IPS DF 4.7 (cell line): ENCODE measurements around the gene NT5C1A.

Experiments used
- DNase-seq: peaks from one replicate; pipeline ENCODE4 v3.0.0-alpha.2; 2013; ENCODE audit warnings: low spot score; ENCODE audit errors: extremely low read depth

NT5C1A gene

DNA sequence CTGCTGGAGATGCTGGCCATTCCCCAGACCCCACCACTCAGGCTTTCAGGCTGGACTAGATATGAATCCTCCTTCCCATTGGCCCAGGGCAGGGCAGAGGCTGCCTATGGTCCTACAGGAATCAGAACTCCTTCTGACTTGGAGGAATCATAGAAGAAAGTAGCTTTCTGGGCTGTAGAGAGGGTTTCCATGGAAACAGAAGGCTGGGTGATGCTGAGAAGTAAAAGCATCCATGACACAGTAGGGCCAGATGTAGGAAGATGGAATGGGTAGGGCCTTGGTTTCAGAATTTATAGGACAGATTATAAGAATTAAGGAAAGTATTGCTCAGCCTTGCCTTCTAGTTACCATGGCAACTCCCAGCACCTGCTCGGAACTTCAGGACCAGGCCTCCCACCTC, 9.0 kb downstream of the NT5C1A start:
- no peak for DNase-seq

DNA sequence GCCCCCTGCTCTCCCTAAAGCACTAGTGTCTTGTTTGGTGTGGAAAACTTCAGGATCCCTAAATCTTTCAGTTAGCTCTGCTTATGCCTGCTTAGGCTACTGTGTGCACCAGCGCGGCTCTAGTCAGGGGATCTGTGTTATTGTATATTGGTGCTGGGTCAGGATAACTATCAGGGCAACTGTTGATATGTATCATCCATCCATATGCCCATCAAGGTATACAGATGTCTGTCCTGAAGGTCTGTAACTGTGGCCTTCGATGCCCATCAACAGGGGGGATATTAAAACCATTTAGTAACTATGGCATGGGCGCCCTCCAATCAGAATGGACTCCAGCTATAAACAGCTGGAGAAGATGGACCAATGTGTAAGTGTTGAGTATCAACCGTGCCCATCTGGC, 12.4 kb downstream of the NT5C1A start:
- DNase-seq: no peak

- DNase-seq: no peak
These were observed 12.8 kb downstream of the NT5C1A start for GRCh38 chr1:39659110-39659509.

GRCh38 chr1:39657923-39658485, 13.9 kb downstream of the NT5C1A start:
- no peak for DNase-seq

GRCh38 chr1:39657402-39657801, 14.5 kb downstream of the NT5C1A start:
- no peak for DNase-seq

- DNase-seq: no peak
These were observed 15.5 kb downstream of the NT5C1A start for GRCh38 chr1:39656391-39656790.

DNA sequence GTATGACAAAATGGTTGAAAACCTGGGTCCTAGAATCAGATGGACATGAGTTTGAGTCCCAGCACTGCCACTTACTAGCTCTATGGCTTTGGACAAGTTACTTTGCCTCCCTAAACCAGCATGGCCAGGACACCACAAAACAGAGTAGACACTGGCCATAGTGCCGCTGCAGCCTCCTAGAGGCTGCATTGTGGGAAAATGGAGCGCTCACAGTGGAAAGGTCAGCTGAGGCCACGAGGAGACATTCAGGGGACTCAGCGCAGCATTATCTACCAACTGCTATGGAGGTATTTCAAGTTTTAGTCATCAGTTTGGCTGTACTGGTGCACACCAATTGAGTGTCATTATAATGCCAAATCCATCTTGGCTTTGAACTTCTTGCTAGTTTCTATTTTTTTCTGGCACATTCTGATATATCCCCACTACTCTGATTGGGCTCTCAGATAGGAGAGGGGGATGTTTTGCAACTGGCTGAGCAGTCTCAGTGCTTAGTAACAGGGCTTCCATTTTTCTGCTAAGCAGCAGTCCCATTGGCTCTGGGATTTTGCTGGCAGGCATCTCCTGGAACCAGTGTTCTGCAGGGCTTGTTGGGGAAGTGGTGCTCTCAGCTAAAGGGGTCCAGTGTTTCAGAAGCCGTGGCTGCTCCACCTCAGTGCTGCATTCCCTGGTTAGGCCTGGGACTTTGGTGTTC, 16.2 kb downstream of the NT5C1A start:
- no peak for DNase-seq

- no peak for DNase-seq
These were observed 17.6 kb downstream of the NT5C1A start for GRCh38 chr1:39654291-39654690.

DNA sequence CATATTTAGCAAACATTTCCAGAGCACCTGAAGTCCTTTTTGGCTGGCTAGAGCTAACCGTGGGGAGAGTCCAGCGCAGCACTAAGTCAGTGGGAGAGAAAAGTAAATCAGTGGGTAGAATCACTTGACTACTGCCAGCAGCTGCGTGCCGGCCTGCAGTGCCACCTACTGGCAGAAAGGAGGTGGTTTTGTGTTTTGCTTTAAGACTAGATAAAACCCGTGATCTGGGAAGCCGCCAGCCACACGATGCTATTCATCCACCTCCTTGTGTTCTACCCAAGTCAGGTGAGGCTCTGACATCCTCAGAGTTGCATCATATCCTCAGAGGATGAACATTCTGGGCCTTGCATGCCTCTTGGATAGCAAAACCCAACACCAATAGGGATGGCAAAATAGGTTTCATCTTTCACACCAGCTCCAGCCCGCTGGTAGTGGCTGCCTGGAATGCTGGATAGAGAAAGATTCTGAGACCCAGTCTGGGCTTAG, 18.3 kb downstream of the NT5C1A start:
- DNase-seq: no peak

DNA sequence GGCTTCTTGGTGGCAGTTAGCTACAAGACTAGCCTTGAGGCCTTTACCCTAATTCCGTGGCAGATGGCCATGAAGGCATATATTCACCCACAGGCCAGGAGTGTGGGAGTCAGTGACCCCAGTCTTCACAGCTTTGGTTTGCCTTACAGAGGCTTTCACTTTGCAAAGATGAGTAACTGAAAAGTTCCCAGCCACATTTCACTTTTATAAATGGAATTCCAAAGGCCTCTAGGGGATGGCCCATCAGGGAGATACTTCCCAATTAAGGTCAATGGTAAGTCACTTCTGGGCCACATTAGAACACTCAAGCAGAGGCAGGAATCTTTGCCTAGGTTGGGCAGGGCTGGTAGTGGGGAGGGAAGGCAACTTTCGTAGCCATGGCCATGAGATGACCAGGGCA, 19.4 kb downstream of the NT5C1A start:
- no peak for DNase-seq

- no peak for DNase-seq
These were observed 19.8 kb downstream of the NT5C1A start for GRCh38 chr1:39652105-39652504.

- DNase-seq: no peak
These were observed 21.5 kb downstream of the NT5C1A start for GRCh38 chr1:39650431-39650830.

DNA sequence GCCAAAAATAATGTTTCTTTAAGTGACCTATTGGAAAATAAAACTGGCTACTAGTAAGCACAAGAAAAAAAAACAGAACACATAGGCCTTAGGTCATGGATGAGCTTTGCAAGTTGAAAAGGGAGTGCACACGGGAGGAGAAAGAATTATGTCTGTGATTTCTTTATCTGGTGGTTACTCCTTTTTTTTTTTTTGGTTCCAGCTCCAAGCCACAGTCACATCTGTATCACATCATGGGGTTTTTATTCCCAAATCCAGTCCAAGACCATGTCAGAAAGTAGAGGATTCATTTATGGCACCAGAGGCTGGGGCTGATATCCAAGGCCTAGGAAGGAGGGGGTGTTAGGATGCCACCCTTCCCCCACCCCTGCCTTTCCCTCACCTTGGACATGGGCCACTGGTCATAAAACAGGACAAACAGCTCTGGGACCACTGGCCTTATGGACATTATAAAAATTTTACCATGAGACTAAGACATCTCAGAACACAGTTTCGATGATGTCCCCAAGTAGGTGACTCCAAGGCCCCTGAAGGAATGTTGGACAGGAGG, 22.2 kb downstream of the NT5C1A start:
- DNase-seq: no peak

- DNase-seq: no peak
These were observed 23.4 kb downstream of the NT5C1A start for GRCh38 chr1:39648496-39648895.

GRCh38 chr1:39647247-39647646, 24.7 kb downstream of the NT5C1A start:
- no peak for DNase-seq

- no peak for DNase-seq
These were observed 25.4 kb downstream of the NT5C1A start for GRCh38 chr1:39646232-39647081.

GRCh38 chr1:39645411-39646043, 26.4 kb downstream of the NT5C1A start:
- no peak for DNase-seq

- no peak for DNase-seq
These were observed 28.2 kb downstream of the NT5C1A start for GRCh38 chr1:39643705-39644104.

- DNase-seq: no peak
These were observed 29.1 kb downstream of the NT5C1A start for GRCh38 chr1:39642796-39643195.

DNA sequence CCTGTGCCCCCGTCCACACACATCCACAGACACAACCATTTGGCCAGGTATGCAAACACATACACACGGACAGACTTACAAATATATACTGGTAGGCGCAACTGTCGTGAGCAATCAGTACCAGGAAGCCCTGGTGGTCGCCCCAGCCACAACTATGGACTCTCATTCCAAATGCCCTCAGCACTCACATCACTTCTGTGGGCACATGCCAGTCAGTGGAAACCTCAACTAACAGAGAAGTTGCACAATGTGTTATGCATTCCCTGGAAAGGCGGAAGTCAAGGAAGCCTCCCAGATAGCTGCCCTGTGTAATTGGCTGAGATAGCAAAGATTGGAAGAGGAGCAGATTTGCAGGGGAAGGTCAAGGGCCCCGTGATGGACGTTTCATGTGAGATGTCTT, 31.0 kb downstream of the NT5C1A start:
- no peak for DNase-seq

DNA sequence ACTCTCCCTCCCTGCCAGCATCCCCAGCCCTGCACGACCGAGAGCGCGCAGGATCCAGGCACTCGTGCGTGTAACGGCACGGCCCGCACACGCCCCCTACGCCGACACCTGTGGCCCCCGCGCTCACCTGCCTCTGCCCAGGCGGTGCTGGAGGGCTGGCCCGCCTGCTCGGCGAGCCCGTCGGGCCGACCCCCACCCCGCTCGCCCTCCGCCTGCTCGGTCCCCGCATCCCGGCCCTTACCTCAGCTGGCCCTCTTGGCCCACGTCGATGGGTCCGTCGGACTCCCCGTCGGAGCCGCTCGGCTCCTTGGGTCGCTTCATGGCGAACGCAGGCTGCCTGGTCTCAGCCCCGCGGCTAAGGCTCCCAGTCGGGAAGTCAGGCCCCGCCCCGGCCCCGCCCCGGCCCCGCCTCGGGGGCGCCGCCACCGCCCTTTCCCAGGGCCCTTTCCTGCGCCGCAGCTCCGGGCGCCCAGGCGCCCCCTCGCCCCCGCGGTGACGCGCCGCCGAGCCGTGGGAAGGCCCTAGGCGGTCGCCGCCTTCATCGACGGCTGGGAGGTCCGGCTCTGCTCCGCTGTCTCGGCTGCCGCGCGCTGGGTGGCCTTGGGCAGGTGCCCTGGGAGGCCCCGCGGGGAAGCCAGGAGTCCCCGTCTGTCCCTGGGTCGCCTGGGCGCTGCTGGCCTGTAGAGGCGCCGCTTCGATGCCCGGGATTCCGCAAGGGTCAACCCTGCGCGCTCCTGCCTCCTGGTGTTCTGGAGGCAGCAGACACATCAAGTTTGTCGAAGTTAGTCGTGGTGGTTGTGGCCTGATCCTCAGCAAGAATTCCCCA, 32.4 kb downstream of the NT5C1A start, which contains the start of gene HEYL:
HEYL (minus strand) TSS at position 339 of the 826 bp plus-strand sequence; CDS start at position 321, 18 bp downstream.
- DNase-seq: no peak
